HG03175 (cell line): ENCODE measurements around the gene ALOX5AP.

Source experiments
- ATAC-seq: cut with Tn5 transposase; IDR thresholded peaks from one replicate; pipeline ENCODE4 v1.9.1; 2021; ENCODE audit warnings: mild to moderate bottlenecking, moderate library complexity; ENCODE audit not compliant: unreplicated experiment

Gene ALOX5AP

DNA sequence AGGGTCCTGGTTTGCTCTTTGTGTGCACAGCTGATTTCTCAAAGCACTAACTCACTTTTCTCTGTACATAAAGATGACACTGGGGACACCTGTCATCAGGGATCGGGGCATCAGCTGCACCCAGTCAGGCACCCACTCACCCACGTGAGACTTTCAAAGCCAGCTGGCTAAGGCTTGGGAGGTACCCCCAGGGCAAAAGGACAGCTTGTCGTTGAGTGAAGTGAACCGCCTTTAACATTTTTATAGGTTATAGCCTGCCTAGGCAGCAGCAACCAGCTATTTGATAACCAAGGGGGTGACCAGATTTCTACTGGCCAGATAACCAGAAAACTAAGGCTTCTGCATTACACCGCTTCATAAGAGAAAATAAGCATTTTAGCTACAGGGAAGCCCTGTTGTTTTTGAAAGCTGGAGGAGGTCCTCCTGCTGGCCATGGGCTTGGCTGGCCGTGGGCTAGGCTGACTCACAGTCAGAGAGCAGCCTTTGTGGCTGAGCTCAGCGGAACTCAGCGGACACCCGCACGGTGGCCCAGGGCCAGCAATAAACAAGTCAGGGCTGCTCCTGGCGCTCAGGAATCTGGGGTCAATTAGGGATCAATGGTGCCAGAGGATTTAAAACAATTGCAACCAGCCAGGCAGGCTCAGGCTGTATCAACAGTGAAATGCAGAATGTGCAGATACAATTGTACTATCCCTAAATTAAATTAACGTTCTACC lies 57.1 kb downstream of the ALOX5AP start:
- ATAC-seq: no peak

DNA sequence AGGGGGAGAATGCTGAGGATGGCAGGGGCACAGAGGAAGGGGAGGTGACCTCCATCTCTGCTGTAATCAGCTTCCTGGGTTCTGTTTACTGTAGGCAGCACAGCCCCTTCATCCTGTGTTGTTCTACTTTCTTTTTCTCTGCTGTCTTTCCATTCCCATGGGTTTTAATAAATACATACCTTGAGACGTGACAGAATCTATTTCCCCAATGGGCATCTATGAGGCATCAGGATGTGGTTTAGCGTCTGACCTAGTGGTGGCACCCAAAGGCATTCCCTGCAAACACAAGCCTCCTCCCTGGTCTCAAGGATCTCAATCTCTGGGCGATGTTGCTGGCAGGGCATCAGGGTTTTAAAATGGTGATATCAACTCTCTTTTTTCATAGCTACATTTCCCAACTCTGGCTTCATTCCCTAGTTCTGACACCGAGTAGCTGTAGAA lies 60.8 kb downstream of the ALOX5AP start:
- ATAC-seq: peak; percentile 56

DNA sequence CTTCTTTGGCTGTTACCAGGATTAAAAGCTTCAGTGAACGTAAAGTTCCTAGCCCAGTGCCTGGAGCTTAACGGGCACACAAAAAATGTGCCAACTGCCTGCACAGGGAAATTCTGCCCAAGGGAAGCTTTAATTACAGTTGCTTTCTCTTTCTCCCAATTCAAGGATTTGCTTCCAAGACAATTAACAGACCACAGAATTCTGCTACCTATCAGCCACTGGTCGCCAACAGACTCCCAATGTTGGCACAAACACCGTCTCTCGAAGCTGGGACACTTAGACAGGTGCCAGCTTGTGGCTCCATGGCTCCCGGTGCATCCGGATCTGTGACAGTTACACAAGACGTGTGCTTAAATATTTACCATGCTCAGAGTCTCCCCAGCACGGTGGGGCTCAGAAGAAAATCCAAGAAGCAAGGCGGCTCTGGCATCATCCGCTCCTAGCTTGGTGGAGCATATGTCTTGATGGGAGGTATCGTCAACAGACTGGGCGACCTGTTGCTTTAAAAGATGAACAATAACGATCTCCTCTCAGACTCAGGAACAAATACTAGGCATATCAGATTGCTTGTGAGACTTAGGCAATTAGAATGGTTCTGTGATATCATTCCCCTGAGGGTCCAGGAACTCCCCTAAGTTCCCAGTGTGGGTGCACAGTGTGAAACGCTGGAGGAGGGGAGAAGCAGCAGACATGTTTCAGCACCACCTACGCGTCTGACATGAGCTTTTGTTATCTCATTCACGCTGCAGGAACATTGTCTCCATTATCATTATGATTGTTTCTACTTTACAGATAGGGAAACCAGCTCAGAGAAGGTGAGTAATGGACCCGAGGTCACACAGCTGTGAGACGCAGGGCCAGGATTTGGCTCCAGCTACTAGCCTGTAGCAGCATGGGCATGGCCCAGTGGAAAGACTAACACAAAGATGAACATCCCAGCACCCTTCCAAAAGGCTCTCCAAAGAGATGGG lies 61.6 kb downstream of the ALOX5AP start:
- ATAC-seq: no peak

DNA sequence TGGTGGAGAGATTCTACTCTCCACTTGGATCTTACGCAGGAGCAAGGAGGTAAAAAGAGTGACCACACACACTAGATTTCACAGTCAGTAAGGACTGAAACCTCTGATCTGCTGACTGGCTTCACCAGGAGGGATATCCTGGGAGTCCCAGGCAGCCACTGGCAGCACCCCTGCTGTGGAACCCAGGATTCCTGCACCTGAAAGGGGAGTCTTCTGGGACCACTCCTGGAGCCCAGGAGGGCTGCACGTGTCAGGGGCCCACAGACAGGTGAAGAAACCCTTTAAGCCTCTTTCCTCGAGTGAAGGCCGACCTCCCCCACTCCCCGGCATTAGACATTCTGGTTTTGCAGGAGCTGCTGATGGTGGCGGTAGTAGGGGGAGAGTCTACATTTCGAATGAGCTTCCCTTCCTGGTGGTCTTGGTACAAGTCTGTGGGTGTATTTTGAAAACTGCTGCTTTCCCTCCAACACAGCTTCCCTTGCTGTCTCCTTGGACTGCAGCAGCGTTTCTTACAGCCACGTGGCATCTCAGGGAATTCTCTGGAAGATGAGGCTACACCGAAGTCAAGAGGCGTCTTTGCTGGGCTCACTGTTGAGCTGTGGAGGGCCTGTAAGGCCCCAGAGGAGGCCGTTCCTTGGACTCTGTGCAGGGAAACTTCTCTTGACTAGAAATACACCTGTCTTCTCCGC lies 62.6 kb downstream of the ALOX5AP start:
- no peak for ATAC-seq

DNA sequence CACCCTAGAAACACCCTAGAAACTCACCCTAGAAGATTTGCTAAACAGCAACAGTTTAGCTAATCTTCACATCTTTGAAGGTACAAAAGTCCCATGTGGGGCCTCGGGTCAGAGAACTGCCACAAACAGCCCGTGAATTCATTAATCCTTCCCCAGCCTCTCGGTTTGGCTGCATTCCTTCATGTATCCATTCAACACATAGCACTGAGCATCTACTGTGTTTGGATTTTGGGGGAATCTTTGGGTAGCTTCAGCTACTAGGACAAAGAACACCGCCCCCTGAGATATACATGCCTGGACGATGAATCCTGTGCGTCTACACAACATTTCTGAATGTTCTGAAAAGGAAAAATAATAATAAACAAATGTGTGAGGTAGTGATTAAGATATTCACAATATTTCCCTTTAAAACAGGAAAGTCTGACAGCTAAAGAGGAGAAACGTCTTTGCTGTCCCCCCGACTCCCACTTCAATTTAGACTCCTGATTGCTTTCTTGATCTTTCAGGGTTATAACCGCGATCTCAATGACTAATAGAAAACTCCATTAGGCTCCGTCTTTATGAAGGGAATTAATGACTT lies 63.5 kb downstream of the ALOX5AP start:
- no peak for ATAC-seq

DNA sequence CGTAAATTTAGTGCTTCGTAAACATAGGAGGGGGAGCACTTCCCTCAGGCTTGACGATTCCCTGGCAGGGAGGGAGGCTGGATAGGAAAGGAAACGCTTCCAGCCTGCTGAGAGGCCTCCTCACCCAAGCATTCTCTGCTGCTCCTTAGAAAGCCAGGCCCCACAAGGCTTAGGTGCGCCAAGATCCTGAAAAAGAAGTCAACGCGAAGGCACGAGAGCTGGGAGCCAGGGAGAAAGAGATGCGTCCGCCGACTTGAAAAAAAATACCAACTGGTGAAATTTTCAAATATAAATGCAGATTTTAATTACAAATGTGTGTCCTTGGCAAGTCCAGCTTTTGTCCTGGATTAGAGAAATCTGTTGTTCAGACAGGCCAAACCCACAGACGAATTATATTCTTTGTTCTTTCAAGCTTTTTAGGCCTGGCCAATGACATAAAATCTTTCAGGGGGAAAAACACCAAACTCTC lies 64.0 kb downstream of the ALOX5AP start:
- ATAC-seq: no peak

DNA sequence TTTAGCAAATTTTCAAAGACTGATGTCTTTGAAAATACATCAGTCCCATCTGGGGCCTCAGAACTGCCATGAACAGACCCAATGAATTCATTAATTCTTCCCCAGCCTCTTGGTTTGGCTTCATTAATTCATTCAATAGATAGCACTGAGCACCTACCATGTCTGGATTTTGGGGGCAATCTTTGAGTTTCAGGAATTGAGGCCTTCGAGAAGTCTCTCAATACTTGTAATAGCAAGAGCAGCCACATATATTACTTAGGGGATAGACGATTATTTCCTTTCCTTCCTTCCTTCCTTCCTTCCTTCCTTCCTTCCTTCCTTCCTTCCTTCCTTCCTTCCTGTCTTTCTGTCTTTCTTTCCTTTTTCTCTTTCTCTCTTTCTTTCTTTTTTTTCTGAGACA lies 64.8 kb downstream of the ALOX5AP start:
- ATAC-seq: no peak

DNA sequence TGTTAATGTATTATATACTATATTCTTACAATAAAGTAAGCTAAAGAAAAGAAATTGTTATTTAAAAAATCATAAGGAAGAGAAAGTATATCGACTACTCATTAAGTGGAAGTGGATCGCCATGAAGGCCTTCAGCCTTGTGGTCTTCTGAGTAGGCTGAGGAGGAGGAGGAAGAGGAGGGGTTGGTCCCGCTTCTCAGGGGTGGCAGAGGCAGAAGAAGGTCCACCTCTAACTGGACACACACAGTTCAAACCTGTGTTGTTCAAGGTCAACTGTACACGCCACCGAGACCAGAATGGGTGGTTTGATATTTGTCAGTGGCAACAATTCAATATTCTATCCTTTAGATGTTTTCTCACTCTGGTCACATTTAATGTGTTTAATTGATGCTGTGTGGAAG lies 67.2 kb downstream of the ALOX5AP start:
- peak; percentile 18 for ATAC-seq

DNA sequence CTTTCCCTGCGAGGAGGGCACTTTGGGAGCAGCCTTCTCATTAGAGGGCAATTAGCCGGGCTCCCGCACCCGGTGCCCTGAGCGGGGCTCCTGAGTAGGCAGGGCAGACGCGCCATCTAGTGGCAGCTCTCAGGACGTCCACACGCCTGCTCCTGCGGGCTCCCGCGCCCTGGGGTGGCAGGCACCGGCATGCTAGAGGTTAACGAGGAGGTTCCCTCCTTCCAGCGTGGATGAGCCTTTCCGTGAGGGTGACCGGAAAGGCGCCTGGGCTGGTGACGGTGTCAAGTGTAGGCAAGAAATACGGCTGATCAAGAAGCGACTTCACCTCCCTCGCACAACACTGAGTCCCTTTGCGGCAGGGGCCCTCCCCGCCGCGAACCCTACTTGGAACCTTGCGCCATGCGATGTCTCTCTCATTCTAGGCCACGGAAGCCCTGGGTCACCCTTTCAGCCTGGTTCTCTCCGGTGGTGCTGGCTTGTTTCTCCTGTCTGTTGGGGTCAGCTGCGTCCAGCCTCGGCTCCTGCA lies 67.7 kb downstream of the ALOX5AP start:
- ATAC-seq: peak; percentile 94

DNA sequence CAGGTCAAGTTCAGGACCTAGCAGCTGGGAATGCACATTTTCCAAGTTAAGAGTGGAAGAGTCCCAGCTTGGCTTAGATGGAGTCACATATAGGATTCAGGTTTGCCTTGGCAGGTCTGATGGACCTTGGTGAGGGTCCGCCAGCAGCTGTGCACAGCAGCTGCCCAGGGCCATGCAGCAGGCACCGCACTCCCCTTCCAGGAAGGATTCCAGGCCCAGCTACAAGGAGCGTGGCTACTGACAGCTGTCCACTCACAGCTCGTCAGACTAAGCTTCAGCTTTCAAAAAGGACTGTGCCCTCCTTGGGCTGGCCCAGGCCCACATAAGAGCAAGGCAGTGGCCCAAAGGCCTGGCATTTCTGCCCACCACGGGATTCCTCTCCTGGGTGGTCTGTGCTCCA lies 68.4 kb downstream of the ALOX5AP start:
- ATAC-seq: no peak

DNA sequence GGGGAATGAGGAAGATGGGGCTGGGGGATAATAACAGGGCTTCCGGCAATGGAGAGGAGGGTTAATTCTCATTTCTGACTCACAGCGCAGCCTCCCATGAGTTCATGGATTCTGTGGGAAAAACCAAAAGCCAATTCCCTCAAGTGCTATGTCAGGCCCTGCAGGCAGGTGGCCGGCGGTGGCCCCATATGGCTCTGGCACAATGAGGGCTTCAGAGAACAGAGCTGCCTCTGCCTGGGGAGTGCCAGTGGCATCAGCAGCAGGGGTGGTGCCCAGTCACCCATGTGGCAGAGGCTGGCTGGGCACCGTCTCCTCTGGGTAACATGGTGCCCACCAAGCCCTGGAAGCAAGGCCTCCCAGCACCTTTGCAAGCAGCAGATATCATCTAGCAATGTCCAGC lies 69.1 kb downstream of the ALOX5AP start:
- ATAC-seq: no peak

DNA sequence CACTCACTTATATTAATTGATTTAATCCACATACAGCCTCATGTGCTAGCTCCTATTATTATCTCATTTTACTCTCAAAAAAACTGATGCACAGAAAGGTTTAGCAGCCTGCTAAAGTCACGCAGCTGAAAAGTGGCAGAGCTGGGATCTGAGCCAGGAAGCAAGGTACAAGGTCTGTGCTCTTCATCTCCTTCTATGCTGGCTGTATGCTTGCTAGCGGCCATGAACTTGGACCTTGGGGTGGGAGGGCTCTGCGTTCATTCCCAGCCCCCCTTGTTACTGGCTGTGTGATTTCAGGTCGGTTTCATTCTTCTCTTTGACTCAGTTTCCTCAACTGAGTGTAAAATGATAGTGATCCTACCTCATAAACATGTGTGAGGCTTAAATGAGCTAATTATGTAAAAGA lies 69.8 kb downstream of the ALOX5AP start:
- ATAC-seq: no peak

DNA sequence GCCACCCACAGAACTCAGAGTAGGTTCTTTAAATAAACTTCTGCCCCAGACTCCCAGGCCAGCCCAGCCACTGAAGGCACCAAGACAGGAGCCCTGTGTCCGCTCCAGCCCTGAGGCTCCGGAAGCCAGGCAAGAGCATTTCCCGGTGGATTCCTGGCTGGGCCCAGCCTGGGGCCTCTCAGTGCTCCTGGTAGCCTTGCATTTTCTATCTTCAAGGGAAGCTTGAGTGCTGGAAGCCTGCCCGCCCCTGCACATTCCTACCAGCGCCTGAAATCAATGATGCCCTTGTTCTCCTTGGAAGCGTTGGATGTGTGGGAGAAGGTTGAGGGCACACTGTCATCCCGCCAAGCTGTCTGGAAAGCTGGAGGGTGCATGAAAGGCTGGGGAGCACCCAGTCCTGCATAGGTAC lies 70.3 kb downstream of the ALOX5AP start:
- no peak for ATAC-seq

DNA sequence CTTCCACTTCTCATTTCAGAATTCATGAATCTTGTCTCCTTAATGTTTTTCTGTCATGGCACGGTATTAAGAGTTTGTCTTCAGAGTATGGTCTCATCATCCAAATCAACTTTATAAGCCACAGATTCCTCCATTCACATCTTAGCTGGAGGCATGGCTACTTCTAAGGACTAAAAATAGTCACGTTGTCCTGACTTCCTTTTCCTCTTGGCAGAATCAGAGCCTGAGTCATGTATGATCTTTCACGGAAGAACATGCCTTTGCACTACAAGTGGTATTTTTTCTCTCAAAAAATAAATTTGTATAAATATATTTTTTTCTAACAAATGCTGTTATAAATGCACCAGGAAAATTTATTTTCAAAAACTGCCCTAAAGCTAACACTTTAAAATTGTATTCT lies 71.4 kb downstream of the ALOX5AP start:
- ATAC-seq: no peak

DNA sequence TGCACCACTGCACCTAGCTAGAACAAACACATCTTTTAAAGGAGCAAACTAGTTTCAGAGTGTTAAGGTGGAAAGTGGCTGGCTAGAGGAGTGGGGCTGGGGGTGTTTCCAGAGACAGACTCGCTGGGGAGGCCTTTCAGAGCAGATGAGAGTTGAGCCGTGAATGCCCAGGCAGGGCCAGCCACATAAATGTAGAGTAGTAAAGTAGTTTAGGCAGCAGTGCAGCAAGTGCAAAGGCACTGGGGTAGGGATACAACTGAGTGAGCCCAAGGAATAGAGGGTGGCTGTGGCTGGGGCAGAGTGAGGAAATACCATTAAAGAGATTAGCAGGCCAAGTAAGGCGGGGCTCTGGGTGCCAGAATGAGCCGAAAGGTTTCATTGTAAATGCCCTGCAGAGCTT lies 72.0 kb downstream of the ALOX5AP start:
- ATAC-seq: no peak

DNA sequence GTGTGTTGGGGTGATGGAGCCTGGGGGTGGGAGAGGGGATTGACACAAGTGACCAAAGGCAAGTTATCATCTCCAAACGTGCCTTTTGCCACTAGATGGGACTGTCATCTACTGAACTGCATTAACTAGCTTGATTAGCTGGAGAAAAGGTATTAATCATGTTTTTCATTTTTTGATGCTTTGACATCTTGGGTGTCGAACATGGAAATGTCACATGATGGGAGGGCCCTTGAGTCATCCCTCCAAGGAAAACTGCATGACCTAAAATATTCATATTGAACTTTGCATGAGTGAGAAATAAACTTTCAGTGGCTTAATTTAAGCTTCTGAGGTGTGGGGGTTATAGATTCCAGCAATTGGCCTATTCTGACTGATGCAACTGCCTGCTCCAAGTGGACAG lies 73.3 kb downstream of the ALOX5AP start:
- no peak for ATAC-seq

DNA sequence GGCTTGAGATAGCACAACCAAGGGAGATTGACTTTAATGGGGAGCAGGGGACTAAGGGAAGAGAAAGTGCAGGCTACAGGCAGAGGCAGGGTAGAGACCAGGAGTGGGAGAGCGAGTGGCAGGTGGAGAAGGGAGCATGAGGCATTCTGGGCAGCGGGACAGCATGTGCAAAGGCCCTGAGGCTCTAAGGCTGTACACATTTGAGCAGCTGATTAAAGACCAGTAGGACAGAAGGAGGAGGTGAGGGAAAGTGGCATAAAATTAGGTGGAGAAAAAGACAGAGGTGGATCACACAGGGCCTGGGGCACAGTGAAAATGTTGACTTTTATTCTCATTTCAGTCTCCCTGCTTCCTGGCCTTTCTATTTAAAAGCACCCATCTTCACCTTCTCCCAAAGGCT lies 74.4 kb downstream of the ALOX5AP start:
- no peak for ATAC-seq

DNA sequence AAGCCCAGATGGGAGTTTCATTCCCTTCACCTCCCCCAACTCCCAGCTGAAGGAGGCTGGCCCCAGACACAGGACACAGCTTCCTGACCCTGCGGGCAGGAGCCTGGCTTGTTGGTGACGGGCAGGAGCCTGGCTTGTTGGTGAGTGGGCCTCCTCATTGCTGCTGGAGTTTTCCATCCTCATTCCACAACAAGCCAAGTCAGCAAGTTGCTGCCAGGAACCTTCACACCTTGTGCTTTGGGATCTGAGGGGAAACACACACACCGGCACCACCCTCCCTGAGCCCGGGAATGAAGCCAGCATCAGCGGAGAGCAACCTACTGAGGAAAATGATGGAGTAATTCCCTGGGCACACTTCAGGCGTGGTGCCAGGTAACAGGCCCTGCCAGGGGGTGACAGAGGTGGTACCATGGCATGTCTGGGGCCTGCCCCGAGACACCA lies 74.9 kb downstream of the ALOX5AP start:
- ATAC-seq: no peak

DNA sequence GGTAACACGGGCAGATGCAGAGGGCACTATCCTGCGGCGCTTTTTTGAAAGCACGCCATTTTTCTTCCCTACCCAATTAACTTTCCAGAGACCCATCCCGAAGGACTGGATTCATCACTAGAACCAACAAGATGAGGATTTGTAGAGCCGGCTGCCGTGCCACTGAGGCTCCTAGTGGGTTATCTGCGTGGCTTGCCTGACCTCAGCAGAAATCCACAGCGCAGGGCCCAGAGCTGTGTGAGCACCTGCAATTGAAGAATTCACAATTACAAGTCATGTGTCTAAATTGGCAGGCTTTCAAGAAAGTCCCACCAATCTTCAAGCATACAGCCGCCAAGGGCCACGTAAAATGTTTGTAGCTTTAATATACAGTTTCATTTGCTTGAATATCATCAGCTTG lies 75.5 kb downstream of the ALOX5AP start:
- no peak for ATAC-seq
